ENCODE measurements around the gene PNCK. TPM values are rescaled to one million over a fixed set of nuclear protein-coding genes. Genes with fewer than 3 reads are reported as not detected.
"Not testable (repeated sequence)": the region's sequence is repeated elsewhere in the genome, so short reads cannot be mapped to it uniquely, and the experiment has no call there.

Gene PNCK
- total RNA-seq, 1 experiment from 2014 or later = 2.3 TPM

DNA sequence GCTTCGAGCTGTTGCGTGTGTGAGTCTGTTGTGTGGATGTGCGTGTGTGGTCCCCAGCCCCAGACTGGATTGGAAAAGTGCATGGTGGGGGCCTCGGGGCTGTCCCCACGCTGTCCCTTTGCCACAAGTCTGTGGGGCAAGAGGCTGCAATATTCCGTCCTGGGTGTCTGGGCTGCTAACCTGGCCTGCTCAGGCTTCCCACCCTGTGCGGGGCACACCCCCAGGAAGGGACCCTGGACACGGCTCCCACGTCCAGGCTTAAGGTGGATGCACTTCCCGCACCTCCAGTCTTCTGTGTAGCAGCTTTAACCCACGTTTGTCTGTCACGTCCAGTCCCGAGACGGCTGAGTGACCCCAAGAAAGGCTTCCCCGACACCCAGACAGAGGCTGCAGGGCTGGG, 22.5 kb upstream of the PNCK start:
- ChIA-PET CTCF (no interaction called here), POLR2A (no interaction called here)
- TF ChIP-seq, protein P1, sequence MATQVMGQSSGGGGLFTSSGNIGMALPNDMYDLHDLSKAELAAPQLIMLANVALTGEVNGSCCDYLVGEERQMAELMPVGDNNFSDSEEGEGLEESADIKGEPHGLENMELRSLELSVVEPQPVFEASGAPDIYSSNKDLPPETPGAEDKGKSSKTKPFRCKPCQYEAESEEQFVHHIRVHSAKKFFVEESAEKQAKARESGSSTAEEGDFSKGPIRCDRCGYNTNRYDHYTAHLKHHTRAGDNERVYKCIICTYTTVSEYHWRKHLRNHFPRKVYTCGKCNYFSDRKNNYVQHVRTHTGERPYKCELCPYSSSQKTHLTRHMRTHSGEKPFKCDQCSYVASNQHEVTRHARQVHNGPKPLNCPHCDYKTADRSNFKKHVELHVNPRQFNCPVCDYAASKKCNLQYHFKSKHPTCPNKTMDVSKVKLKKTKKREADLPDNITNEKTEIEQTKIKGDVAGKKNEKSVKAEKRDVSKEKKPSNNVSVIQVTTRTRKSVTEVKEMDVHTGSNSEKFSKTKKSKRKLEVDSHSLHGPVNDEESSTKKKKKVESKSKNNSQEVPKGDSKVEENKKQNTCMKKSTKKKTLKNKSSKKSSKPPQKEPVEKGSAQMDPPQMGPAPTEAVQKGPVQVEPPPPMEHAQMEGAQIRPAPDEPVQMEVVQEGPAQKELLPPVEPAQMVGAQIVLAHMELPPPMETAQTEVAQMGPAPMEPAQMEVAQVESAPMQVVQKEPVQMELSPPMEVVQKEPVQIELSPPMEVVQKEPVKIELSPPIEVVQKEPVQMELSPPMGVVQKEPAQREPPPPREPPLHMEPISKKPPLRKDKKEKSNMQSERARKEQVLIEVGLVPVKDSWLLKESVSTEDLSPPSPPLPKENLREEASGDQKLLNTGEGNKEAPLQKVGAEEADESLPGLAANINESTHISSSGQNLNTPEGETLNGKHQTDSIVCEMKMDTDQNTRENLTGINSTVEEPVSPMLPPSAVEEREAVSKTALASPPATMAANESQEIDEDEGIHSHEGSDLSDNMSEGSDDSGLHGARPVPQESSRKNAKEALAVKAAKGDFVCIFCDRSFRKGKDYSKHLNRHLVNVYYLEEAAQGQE (IDR thresholded peaks at IDR 0.05; ENCODE audit: insufficient read depth in 1 of 2, low read depth in 2 of 2, low read length in 1 of 2) = no peak
- TF ChIP-seq POLR2AphosphoS5 (IDR thresholded peaks at IDR 0.05; ENCODE audit: low read depth, low read length) = no peak
- no peak for TF ChIP-seq TCF7L2 (IDR thresholded peaks at IDR 0.05; ENCODE audit: low read depth, low read length)
- TF ChIP-seq, protein P2, sequence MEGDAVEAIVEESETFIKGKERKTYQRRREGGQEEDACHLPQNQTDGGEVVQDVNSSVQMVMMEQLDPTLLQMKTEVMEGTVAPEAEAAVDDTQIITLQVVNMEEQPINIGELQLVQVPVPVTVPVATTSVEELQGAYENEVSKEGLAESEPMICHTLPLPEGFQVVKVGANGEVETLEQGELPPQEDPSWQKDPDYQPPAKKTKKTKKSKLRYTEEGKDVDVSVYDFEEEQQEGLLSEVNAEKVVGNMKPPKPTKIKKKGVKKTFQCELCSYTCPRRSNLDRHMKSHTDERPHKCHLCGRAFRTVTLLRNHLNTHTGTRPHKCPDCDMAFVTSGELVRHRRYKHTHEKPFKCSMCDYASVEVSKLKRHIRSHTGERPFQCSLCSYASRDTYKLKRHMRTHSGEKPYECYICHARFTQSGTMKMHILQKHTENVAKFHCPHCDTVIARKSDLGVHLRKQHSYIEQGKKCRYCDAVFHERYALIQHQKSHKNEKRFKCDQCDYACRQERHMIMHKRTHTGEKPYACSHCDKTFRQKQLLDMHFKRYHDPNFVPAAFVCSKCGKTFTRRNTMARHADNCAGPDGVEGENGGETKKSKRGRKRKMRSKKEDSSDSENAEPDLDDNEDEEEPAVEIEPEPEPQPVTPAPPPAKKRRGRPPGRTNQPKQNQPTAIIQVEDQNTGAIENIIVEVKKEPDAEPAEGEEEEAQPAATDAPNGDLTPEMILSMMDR (IDR thresholded peaks at IDR 0.05) = no peak
- no peak for TF ChIP-seq SIN3A (IDR thresholded peaks at IDR 0.05; ENCODE audit: borderline replicate concordance, insufficient read depth, low read depth, low read length)
- ATAC-seq (no peak), DNase-seq (ENCODE audit: low read depth, low spot score) (no peak)
- peaks cover 4% of the 10 kb centered on the region; the same call in 1 of the 2 replicates for H3K4me1 ChIP-seq (ENCODE audit: control insufficient read depth, insufficient read depth, low read length)
- H3K4me3 ChIP-seq (ENCODE audit: low read depth in 2 of 2, low read length in 2 of 2) = no peak overlapping the region
- no peak overlapping the region for H3K27ac ChIP-seq (ENCODE audit: low read length)
- intact Hi-C loops (cut with micrococcal nuclease; ENCODE audit: unreplicated experiment) = no loop called here
- TSS peak; percentile 76 for BruUV-seq (replicated peaks)
- no peaks in the 10 kb centered on the region for H3K9me3 ChIP-seq (ENCODE audit: control insufficient read depth, insufficient read depth, low read depth, low read length)
- H3K36me3 ChIP-seq (ENCODE audit: control insufficient read depth, insufficient read depth, low read length) = no peaks in the 10 kb centered on the region
- in situ Hi-C loops (cut with HindIII; ENCODE audit: low pct_unique_long_range_greater_than_20kb, low sequenced_read_pairs) = no loop called here
- H3K27me3 ChIP-seq (ENCODE audit: control insufficient read depth, insufficient read depth, low read length) = no peaks in the 10 kb centered on the region

DNA sequence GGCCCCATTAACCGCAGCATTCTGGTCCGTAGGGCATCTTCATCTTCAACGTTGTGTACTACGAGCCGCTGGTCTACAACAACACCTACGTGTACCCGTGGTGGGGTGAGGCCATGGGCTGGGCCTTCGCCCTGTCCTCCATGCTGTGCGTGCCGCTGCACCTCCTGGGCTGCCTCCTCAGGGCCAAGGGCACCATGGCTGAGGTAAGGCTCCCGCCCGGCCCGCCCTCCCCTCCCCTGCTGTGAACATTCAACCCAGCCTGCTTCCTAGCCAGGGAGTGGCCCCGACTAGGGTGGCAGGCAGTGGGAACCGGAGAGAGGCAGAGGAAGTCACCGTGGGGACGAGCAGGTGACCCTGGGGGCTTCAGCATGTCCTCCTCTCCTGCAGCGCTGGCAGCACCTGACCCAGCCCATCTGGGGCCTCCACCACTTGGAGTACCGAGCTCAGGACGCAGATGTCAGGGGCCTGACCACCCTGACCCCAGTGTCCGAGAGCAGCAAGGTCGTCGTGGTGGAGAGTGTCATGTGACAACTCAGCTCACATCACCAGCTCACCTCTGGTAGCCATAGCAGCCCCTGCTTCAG, 21.2 kb upstream of the PNCK start:
- no peaks in the 10 kb centered on the region for H3K36me3 ChIP-seq (ENCODE audit: control insufficient read depth, insufficient read depth, low read length)
- H3K9me3 ChIP-seq (ENCODE audit: control insufficient read depth, insufficient read depth, low read depth, low read length) = no peaks in the 10 kb centered on the region
- POLR2A ChIA-PET = no interaction called here
- in situ Hi-C loops (cut with HindIII; ENCODE audit: low pct_unique_long_range_greater_than_20kb, low sequenced_read_pairs) = no loop called here
- intact Hi-C loops (cut with micrococcal nuclease; ENCODE audit: unreplicated experiment) = no loop called here
- DNase-seq (ENCODE audit: low read depth, low spot score) = no peak
- peaks cover 11% of the 10 kb centered on the region for H3K4me1 ChIP-seq (ENCODE audit: control insufficient read depth, insufficient read depth, low read length)
- no TSS peak for BruUV-seq (replicated peaks)
- CTCF ChIA-PET = interaction anchor here (0.6 kb wide), 1 partner anchor 156 kb away, joined by 3 read pairs; no protein-coding TSS in a partner anchor
- no peaks in the 10 kb centered on the region for H3K27me3 ChIP-seq (ENCODE audit: control insufficient read depth, insufficient read depth, low read length)
- TF ChIP-seq, protein P2 (IDR thresholded peaks at IDR 0.05) = no peak
- TF ChIP-seq TCF7L2 (IDR thresholded peaks at IDR 0.05; ENCODE audit: low read depth, low read length) = no peak
- TF ChIP-seq, protein P1 (IDR thresholded peaks at IDR 0.05; ENCODE audit: insufficient read depth in 1 of 2, low read depth in 2 of 2, low read length in 1 of 2) = no peak
- ATAC-seq = peak; percentile 11
- H3K27ac ChIP-seq (ENCODE audit: low read length) = no peak overlapping the region
- H3K4me3 ChIP-seq (ENCODE audit: low read depth in 2 of 2, low read length in 2 of 2) = no peak overlapping the region

DNA sequence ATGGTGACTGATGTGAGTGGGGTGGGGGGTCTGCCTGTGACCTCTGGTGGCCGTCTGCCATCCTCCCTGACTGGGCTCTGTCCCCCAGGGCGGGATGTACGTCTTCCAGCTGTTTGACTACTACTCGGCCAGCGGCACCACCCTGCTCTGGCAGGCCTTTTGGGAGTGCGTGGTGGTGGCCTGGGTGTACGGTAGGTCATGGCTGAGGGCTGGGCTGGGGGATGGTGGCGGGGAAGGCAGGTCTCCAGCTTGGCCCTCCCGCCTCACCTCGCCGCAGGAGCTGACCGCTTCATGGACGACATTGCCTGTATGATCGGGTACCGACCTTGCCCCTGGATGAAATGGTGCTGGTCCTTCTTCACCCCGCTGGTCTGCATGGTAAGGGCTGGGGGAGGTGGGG, 20.6 kb upstream of the PNCK start:
- intact Hi-C loops (cut with micrococcal nuclease; ENCODE audit: unreplicated experiment); POLR2A ChIA-PET; H3K9me3 ChIP-seq (ENCODE audit: control insufficient read depth, insufficient read depth, low read depth, low read length); H3K36me3 ChIP-seq (ENCODE audit: control insufficient read depth, insufficient read depth, low read length); BruUV-seq (replicated peaks); in situ Hi-C loops (cut with HindIII; ENCODE audit: low pct_unique_long_range_greater_than_20kb, low sequenced_read_pairs); CTCF ChIA-PET; H3K27me3 ChIP-seq (ENCODE audit: control insufficient read depth, insufficient read depth, low read length); ATAC-seq; H3K27ac ChIP-seq (ENCODE audit: low read length); H3K4me3 ChIP-seq (ENCODE audit: low read depth in 2 of 2, low read length in 2 of 2); DNase-seq (ENCODE audit: low read depth, low spot score): not testable (repeated sequence)
- peaks cover 14% of the 10 kb centered on the region for H3K4me1 ChIP-seq (ENCODE audit: control insufficient read depth, insufficient read depth, low read length)
